GM19438 (cell line): Measurements from ENCODE around the gene NAV2.
"Not testable (repeated sequence)": the region's sequence is repeated elsewhere in the genome, so short reads cannot be mapped to it uniquely, and the experiment has no call there.

ENCODE experiments used
- ATAC-seq: cut with Tn5 transposase; IDR thresholded peaks from one replicate; pipeline ENCODE4 v1.9.1; 2021; ENCODE audit warnings: low read depth; ENCODE audit not compliant: unreplicated experiment

The NAV2 gene

GRCh38 chr11:19938866-19939265 is 226.2 kb downstream of the NAV2 start:
- peak; percentile 30 for ATAC-seq

GRCh38 chr11:19939415-19939929 is 226.8 kb downstream of the NAV2 start:
- peak; percentile 71 for ATAC-seq

- ATAC-seq = no peak
Measured at GRCh38 chr11:19940831-19941230, 228.2 kb downstream of the NAV2 start.

GRCh38 chr11:19946681-19947080 is 234.0 kb downstream of the NAV2 start:
- ATAC-seq = no peak

GRCh38 chr11:19947537-19948114 is 235.0 kb downstream of the NAV2 start:
- no peak for ATAC-seq

- ATAC-seq = no peak
Measured at GRCh38 chr11:19949606-19950005, 237.0 kb downstream of the NAV2 start.

GRCh38 chr11:19951558-19952115 is 239.0 kb downstream of the NAV2 start:
- peak; percentile 91 for ATAC-seq

GRCh38 chr11:19952116-19952605 is 239.5 kb downstream of the NAV2 start:
- ATAC-seq = no peak

GRCh38 chr11:19952911-19953310 is 240.3 kb downstream of the NAV2 start:
- no peak for ATAC-seq

GRCh38 chr11:19953336-19953735 is 240.7 kb downstream of the NAV2 start:
- ATAC-seq = no peak

- ATAC-seq = no peak
Measured at GRCh38 chr11:19953909-19954308, 241.3 kb downstream of the NAV2 start.

GRCh38 chr11:19954899-19955298 is 242.3 kb downstream of the NAV2 start:
- no peak for ATAC-seq

GRCh38 chr11:19955660-19956059 is 243.0 kb downstream of the NAV2 start:
- no peak for ATAC-seq

GRCh38 chr11:19956228-19956627 is 243.6 kb downstream of the NAV2 start:
- no peak for ATAC-seq

GRCh38 chr11:19957294-19957943 is 244.8 kb downstream of the NAV2 start:
- ATAC-seq = no peak

- ATAC-seq = no peak
Measured at GRCh38 chr11:19958204-19958603, 245.6 kb downstream of the NAV2 start.

GRCh38 chr11:19959210-19959609 is 246.6 kb downstream of the NAV2 start:
- ATAC-seq = no peak

- ATAC-seq = no peak
Measured at GRCh38 chr11:19959648-19960059, 247.0 kb downstream of the NAV2 start.

GRCh38 chr11:19960410-19960809 is 247.8 kb downstream of the NAV2 start:
- not testable (repeated sequence) for ATAC-seq

- ATAC-seq = no peak
Measured at GRCh38 chr11:19961225-19961624, 248.6 kb downstream of the NAV2 start.

- no peak for ATAC-seq
Measured at GRCh38 chr11:19962053-19962800, 249.6 kb downstream of the NAV2 start.
